Measurements from ENCODE around the gene KPNA1.
"Not testable (repeated sequence)": the region's sequence is repeated elsewhere in the genome, so short reads cannot be mapped to it uniquely, and the experiment has no call there.

- not testable (repeated sequence) for TF ChIP-seq POLR2A, CTCF (IDR thresholded peaks at IDR 0.05)
These were observed 70.8 kb downstream of the KPNA1 start for GRCh38 chr3:122443762-122444490.

Measured in transverse colon (tissue), 3 donors.